K562 (cell line): ENCODE results near the gene FAM24B. TPM values are rescaled to one million over a fixed set of nuclear protein-coding genes. Genes with fewer than 3 reads are reported as not detected.

Experiments
- ELF1 ChIP-seq: fragments of 200-800 bp; sonication (Bioruptor generic); IDR thresholded peaks from 2 replicates; pipeline ENCODE4 v1.6.1; 2016; ENCODE audit warnings: missing genetic modification characterization, missing compliant biosample characterization
- ETV1 ChIP-seq: fragments of 450-650 bp; conservative IDR thresholded peaks from 2 replicates; pipeline ENCODE4 v1.6.1; 2016; ENCODE audit warnings: missing genetic modification characterization, control low read depth, low read depth, missing compliant biosample characterization
- HMGXB4 ChIP-seq: sonication (generic); formaldehyde crosslinking; IDR thresholded peaks from 2 replicates; pipeline ENCODE4 v1.8.1; 2023; ENCODE audit warnings: mild to moderate bottlenecking, missing genetic modification reagents
- MAX ChIP-seq: sonication (generic); formaldehyde crosslinking; IDR thresholded peaks from 2 replicates; pipeline ENCODE4 v1.9.0; 2022; ENCODE audit warnings: mild to moderate bottlenecking, missing genetic modification reagents
- MCM2 ChIP-seq: fragments of 450-650 bp; IDR thresholded peaks from 2 replicates; pipeline ENCODE4 v1.6.1; 2017; ENCODE audit warnings: low read depth, mild to moderate bottlenecking
- REST ChIP-seq, 2 experiments: fragments of 450-650 bp; formaldehyde crosslinking in 1 of 2; IDR thresholded peaks; 2 replicates each; pipeline versions ENCODE4 v1.4.0 to v1.6.1; 2014 to 2020; ENCODE audit warnings: mild to moderate bottlenecking in 2 of 2, borderline replicate concordance in 1 of 2, low read depth in 1 of 2
- U2AF2 ChIP-seq: fragments of 200-400 bp; formaldehyde crosslinking; optimal IDR thresholded peaks from 2 replicates; pipeline ENCODE3; 2017; ENCODE audit warnings: low read depth, mild to moderate bottlenecking, low read length
- ZC3H4 ChIP-seq: sonication (generic); formaldehyde crosslinking; IDR thresholded peaks from 2 replicates; pipeline ENCODE4 v1.9.0; 2021; ENCODE audit warnings: missing genetic modification reagents, borderline replicate concordance
- polyA plus RNA-seq, 8 experiments: library from polyadenylated mRNA; depleted of rRNA in 4 of 8; stranded (reverse) in 5 of 8; unstranded in 3 of 8; fragments of >200 nt; fragmentation: Nextera tagmentation in 2 of 8; fragmentation: Illumina TruSeq in 1 of 8; extraction: Ambion mirVana in 2 of 8; extraction: Trizol in 1 of 8; gene quantifications; 2 replicates each; pipeline versions ENCODE4 v1.2.1 to v1.2.3, GENCODE V29; 2011 to 2014; ENCODE audit warnings: inconsistent platforms in 1 of 8, missing spikeins in 1 of 8
- total RNA-seq, 7 experiments: library from RNA; depleted of rRNA in 6 of 7; stranded (reverse); fragments of >200 nt in 6 of 7; fragmentation: Illumina TruSeq in 2 of 7; extraction: Trizol in 2 of 7; gene quantifications; 2 replicates each; pipeline versions ENCODE4 v1.2.1 to v1.2.3, GENCODE V29; 2011 to 2021; ENCODE audit warnings: low replicate concordance in 1 of 7
- TF ChIP-seq, protein P1 (sequence below): fragments of 250-450 bp; sonication (Bioruptor Pico); IDR thresholded peaks from 2 replicates; pipeline ENCODE4 v1.5.0; 2021

Gene FAM24B
- total and polyA plus RNA-seq, 9 of the 15 experiments (the other 6 are each of a cell fraction or from before 2014, with no cell fraction given) = 6.0 to 19.6 (median 9.2) TPM

- TF ChIP-seq ETV1 (tag) (no peak), MCM2 (no peak), U2AF2 (no peak), REST (IDR thresholded peaks at IDR 0.05; ENCODE audit: borderline replicate concordance) (no peak), REST (CRISPR knock-in tag; IDR thresholded peaks at IDR 0.05; ENCODE audit: low read depth) (no peak), HMGXB4 (CRISPR knock-in tag) (no peak), ZC3H4 (no peak), ELF1 (tag) (no peak), MAX (CRISPR knock-in tag) (no peak)
- TF ChIP-seq, protein P1, sequence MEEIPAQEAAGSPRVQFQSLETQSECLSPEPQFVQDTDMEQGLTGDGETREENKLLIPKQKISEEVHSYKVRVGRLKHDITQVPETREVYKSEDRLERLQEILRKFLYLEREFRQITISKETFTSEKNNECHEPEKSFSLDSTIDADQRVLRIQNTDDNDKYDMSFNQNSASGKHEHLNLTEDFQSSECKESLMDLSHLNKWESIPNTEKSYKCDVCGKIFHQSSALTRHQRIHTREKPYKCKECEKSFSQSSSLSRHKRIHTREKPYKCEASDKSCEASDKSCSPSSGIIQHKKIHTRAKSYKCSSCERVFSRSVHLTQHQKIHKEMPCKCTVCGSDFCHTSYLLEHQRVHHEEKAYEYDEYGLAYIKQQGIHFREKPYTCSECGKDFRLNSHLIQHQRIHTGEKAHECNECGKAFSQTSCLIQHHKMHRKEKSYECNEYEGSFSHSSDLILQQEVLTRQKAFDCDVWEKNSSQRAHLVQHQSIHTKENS = no peak
Observed at GRCh38 chr10:122910310-122910709, 30.9 kb upstream of the FAM24B start, which contains the start of gene FAM24A (continued).
